Heart right ventricle (tissue), 16 donors: Measurements from ENCODE around the gene TSSK3. TPM values are rescaled to one million over a fixed set of nuclear protein-coding genes. Genes with fewer than 3 reads are reported as not detected.
A peak's percentile ranks its signal among the peaks of the same experiment; 100 is the strongest.

Experiments
- ATAC-seq, 8 donors: fragments of 200-7000 bp; cut with Tn5 transposase; one replicate each; pipeline ENCODE4 v1.9.1; 2020; ENCODE audit warnings: mild to moderate bottlenecking in 8 of 8, moderate library complexity in 8 of 8, moderate number of reproducible peaks in 1 of 8
- DNase-seq, 2 donors: peaks; one replicate each; pipeline ENCODE4 v3.0.0-alpha.2; 2020
- H3K27ac ChIP-seq, 10 donors: fragments of 200-600 bp; sonication (generic) in 2 of 10; one replicate each; pipeline versions ENCODE4 v1.5.0 to v1.8.0; 2020 to 2022; ENCODE audit warnings: mild to moderate bottlenecking in 3 of 10
- H3K27me3 ChIP-seq, 7 donors: fragments of 200-600 bp; one replicate each; pipeline ENCODE4 v1.8.0; 2021 to 2022; ENCODE audit warnings: mild to moderate bottlenecking in 2 of 7
- H3K36me3 ChIP-seq, 9 donors: fragments of 200-600 bp; sonication (generic) in 1 of 9; one replicate each; pipeline versions ENCODE4 v1.5.0 to v1.8.0; 2020 to 2022; ENCODE audit warnings: mild to moderate bottlenecking in 2 of 9
- H3K4me1 ChIP-seq, 9 donors: fragments of 200-600 bp; sonication (generic) in 1 of 9; one replicate each; pipeline versions ENCODE4 v1.5.0 to v1.8.0; 2020 to 2022; ENCODE audit warnings: mild to moderate bottlenecking in 4 of 9
- H3K4me3 ChIP-seq, 10 donors: fragments of 200-600 bp; sonication (generic) in 2 of 10; one replicate each; pipeline versions ENCODE4 v1.5.0 to v1.8.0; 2020 to 2022; ENCODE audit warnings: mild to moderate bottlenecking in 7 of 10, moderate library complexity in 2 of 10
- H3K9me3 ChIP-seq, 11 donors: fragments of 200-600 bp in 10 of 11; sonication (generic) in 2 of 11; one replicate each; pipeline versions ENCODE4 v1.5.0 to v1.8.0; 2013 to 2022; ENCODE audit warnings: mild to moderate bottlenecking in 2 of 11, control low read depth in 1 of 11, moderate library complexity in 1 of 11
- WGBS, 2 donors: extraction: QIAGEN DNeasy Blood & Tissue Kit; methylation state at CpG; one replicate each; pipeline ENCODE4 v1.1.7; 2013; ENCODE audit warnings: inconsistent platforms in 1 of 2; 5-methylcytosine and 5-hydroxymethylcytosine counted together
- intact Hi-C, 10 donors: fragments of 100-400 bp; cut with DNase I; formaldehyde crosslinking; loops; one replicate each; pipeline versions ENCODE4 v1.11.1 to v1.14.2; 2022
- polyA plus RNA-seq, 2 donors: library from polyadenylated mRNA; stranded (reverse); fragments of 200-250 nt; gene quantifications; one replicate each; pipeline ENCODE4 v1.2.3, GENCODE V29; 2013
- total RNA-seq, 10 donors: library from RNA; stranded (reverse); fragmentation: NEBNext Ultra II Directional in 3 of 10; extraction: Animal tissue kit (Norgen Biotek cat#: 25700) in 3 of 10; gene quantifications; one replicate each; pipeline versions ENCODE4 v1.2.1 to v1.2.4, GENCODE V29; 2021 to 2023
- TF ChIP-seq, protein P1 (sequence below), 9 donors: fragments of 200-600 bp; sonication (generic) in 2 of 9; IDR thresholded peaks; one replicate each; pipeline versions ENCODE4 v1.5.0 to v1.8.0; 2021 to 2022; ENCODE audit warnings: antibody characterized with exemption in 9 of 9, mild to moderate bottlenecking in 5 of 9, moderate library complexity in 1 of 9
- donor health status: Arrhythmogenic right ventricular cardiomyopathy.
- donor health status: ischemic (EF 13 %, LVEDD 7.1; RV severe dilation, severe dysfunction).
- donor health status: healthy with polysubstance abuse.
- donor health status: DM: no; HTN: yes; CAD: no.
- donor health status: DM: no; HTN: no; CAD: no.
- donor health status: ischemic (EF 25% LVEDD 6.9; RV normal size, moderate dysfunction).
- donor health status: ischemic (EF 25% LVEDD 5.7; RV mildly dilated, moderate dysfunction).
- donor health status: healthy.
- donor health status: DM: yes; HTN: yes; CAD: no.
- donor health status: Ischemic cardiomyopathy.
- donor health status: ischemic (EF 35%, LVEDD 5.7; RV mildly dilated, moderate dysfunction).
- donor health status: nonischemic (EF 11% LVEDD 7.7; RV severe dilation, severe dysfunction).
- donor health status: DM: yes; HTN: yes; CAD: no.
- donor health status: PGD.
- donor health status: ischemic (EF 29% LVEDD 5.4; RV normal size, mild dysfunction).
- donor health status: nonischemic (EF 23%, LVEDD 6.1; RV moderate dilation, normal function).

TSSK3 gene
- total and polyA plus RNA-seq, 12 donors, result 0.10 to 5.8 (median 1.7) TPM

DNA sequence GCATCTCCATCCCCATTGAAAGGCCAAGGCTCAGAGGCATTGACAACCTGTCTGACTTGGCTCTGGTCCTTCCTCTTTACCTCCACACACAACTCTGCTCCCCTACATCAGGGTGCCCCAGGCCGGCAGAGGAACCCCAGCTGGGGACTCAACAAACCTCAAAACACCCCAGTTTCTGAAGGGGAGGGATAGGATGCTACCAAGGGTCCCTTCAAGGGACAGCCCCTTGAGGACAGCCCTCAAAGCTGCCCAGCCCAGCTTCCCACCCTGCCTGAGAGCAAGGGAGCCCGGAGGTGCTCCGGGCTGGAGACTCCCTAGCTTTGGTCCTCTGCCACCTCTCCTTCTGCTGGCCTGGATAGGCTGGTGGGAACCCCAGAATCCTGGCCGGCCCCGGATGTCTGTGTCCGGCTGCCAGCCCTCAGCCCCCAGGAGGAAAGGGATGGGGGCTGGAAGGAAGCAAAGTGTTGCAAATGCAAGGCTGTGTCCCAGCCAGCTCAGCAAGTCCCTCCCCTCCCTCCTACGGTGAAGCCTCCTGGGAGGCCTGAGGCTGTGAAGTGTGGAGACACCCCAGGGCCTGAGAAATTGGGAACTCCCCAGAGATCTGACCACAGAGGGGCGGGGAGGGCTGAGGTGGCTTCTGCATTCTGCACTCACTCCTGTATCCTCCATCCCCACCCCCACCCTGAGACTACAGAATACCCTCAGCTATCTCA lies 25.2 kb upstream of the TSSK3 start:
- intact Hi-C loops, result loop anchor here in 1 of 10 donors (5.0 kb wide), 1 partner anchor 55 kb away; the partner anchor contains the start of gene BSDC1

GRCh38 chr1:32337855-32338636 lies 24.3 kb upstream of the TSSK3 start:
- no peak for DNase-seq
- H3K4me3 ChIP-seq, result no peak overlapping the region
- peaks cover 0 to 11% (median 0%) of the 10 kb centered on the region in 7 donors for H3K27me3 ChIP-seq
- ATAC-seq, result peak; percentile 20 to 49 (median 32)
- peaks cover 0 to 67% (median 44%) of the 10 kb centered on the region in 9 donors for H3K4me1 ChIP-seq
- TF ChIP-seq, protein P1, sequence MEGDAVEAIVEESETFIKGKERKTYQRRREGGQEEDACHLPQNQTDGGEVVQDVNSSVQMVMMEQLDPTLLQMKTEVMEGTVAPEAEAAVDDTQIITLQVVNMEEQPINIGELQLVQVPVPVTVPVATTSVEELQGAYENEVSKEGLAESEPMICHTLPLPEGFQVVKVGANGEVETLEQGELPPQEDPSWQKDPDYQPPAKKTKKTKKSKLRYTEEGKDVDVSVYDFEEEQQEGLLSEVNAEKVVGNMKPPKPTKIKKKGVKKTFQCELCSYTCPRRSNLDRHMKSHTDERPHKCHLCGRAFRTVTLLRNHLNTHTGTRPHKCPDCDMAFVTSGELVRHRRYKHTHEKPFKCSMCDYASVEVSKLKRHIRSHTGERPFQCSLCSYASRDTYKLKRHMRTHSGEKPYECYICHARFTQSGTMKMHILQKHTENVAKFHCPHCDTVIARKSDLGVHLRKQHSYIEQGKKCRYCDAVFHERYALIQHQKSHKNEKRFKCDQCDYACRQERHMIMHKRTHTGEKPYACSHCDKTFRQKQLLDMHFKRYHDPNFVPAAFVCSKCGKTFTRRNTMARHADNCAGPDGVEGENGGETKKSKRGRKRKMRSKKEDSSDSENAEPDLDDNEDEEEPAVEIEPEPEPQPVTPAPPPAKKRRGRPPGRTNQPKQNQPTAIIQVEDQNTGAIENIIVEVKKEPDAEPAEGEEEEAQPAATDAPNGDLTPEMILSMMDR (IDR thresholded peaks at IDR 0.05), result no peak
- intact Hi-C loops, result loop anchor here in 1 of 10 donors (5.0 kb wide), 1 partner anchor 54 kb away; the partner anchor contains the start of gene BSDC1
- peaks cover 0 to 15% (median 2%) of the 10 kb centered on the region in 9 donors for H3K36me3 ChIP-seq
- H3K27ac ChIP-seq, result peak overlapping the region in 8 of 10 donors; percentile 46 to 89 (median 62)
- WGBS, 2 donors, result 62 to 63% methylated on average over 16 of the region's 16 CpGs
- H3K9me3 ChIP-seq, result no peaks in the 10 kb centered on the region

More for the DNA sequence above, 25.2 kb upstream of the TSSK3 start:
- WGBS, 2 donors, result 45 to 71% methylated on average over 8 of the region's 8 CpGs
- no peaks in the 10 kb centered on the region for H3K9me3 ChIP-seq
- H3K4me3 ChIP-seq, result peak overlapping the region in 3 of 10 donors; percentile 72 to 77 (median 74)
- peak in 1 of 2 donors; percentile 52 for DNase-seq
- peaks cover 0 to 65% (median 44%) of the 10 kb centered on the region in 9 donors for H3K4me1 ChIP-seq
- peak in 7 of 8 donors; percentile 16 to 52 (median 40) for ATAC-seq
- peaks cover 0 to 11% (median 0%) of the 10 kb centered on the region in 7 donors for H3K27me3 ChIP-seq
- H3K36me3 ChIP-seq, result peaks cover 0 to 24% (median 11%) of the 10 kb centered on the region in 9 donors
- TF ChIP-seq, protein P1 (IDR thresholded peaks at IDR 0.05), result no peak
- peak overlapping the region in 9 of 10 donors; percentile 62 to 89 (median 85) for H3K27ac ChIP-seq

DNA sequence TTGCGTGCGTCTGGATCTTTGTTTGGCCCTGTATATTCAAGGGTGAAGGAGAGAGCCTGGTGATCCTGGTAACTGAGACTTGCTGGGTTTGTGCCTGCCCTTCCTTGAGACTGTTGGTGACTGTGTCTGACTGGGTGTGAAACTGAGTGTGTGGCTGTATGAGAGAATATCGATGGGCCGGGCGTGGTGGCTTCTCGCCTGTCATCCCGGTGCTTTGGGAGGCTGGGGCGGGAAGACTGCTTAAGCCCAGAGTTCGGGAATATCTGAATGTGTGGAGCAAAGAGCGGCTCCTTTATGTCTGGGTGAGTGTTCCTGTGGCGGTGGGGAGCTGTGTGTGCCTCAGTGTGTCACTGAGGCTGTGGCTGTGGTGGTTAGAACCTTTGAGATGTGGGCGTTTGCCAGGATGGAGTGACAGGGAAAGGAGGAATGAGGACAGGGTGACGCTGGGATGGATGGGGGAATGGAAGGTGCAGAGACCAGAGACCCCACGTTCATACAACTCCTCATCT lies 23.6 kb upstream of the TSSK3 start:
- peaks cover 0 to 9% (median 0%) of the 10 kb centered on the region in 9 donors for H3K36me3 ChIP-seq
- intact Hi-C loops, result loop anchor here in 1 of 10 donors (5.0 kb wide), 1 partner anchor 54 kb away; the partner anchor contains the start of gene BSDC1
- DNase-seq, result no peak
- H3K27ac ChIP-seq, result peak overlapping the region in 7 of 10 donors; percentile 48 to 89 (median 62)
- peaks cover 0 to 65% (median 44%) of the 10 kb centered on the region in 9 donors for H3K4me1 ChIP-seq
- TF ChIP-seq, protein P1 (IDR thresholded peaks at IDR 0.05), result no peak
- peaks cover 0 to 11% (median 0%) of the 10 kb centered on the region in 7 donors for H3K27me3 ChIP-seq
- no peak overlapping the region for H3K4me3 ChIP-seq
- no peaks in the 10 kb centered on the region for H3K9me3 ChIP-seq
- ATAC-seq, result no peak
- 78% methylated on average over 14 of the region's 14 CpGs for WGBS, 2 donors
